ENCODE measurements around the gene TBC1D13.

Gene TBC1D13

GRCh38 chr9:128820665-128821583 lies 33.9 kb downstream of the TBC1D13 start:
- ATAC-seq (ENCODE audit: low read depth) (no peak), DNase-seq (ENCODE audit: low spot score in 2 of 2) (no peak)
- Mint-ChIP-seq H3K36me3 (peaks cover 12% of the 10 kb centered on the region), H3K9me3 (no peaks in the 10 kb centered on the region), H3K4me1 (peaks cover 15% of the 10 kb centered on the region), H3K4me3 (peak overlapping the region; percentile 45), H3K27ac (no peak overlapping the region), H3K27me3 (no peaks in the 10 kb centered on the region)

GRCh38 chr9:128821584-128822406 lies 34.7 kb downstream of the TBC1D13 start:
- Mint-ChIP-seq H3K27ac (no peak overlapping the region), H3K27me3 (no peaks in the 10 kb centered on the region), H3K36me3 (peaks cover 12% of the 10 kb centered on the region), H3K9me3 (no peaks in the 10 kb centered on the region), H3K4me3 (peak overlapping the region; percentile 45), H3K4me1 (peaks cover 15% of the 10 kb centered on the region)
- ATAC-seq (ENCODE audit: low read depth) (no peak), DNase-seq (ENCODE audit: low spot score in 2 of 2) (no peak)

- ATAC-seq (ENCODE audit: low read depth) (no peak), DNase-seq (ENCODE audit: low spot score in 2 of 2) (no peak)
- Mint-ChIP-seq H3K4me1 (peaks cover 15% of the 10 kb centered on the region), H3K27ac (no peak overlapping the region), H3K36me3 (peaks cover 16% of the 10 kb centered on the region), H3K27me3 (no peaks in the 10 kb centered on the region), H3K9me3 (no peaks in the 10 kb centered on the region), H3K4me3 (no peak overlapping the region)
Observed at GRCh38 chr9:128822407-128823042, 35.5 kb downstream of the TBC1D13 start.

GRCh38 chr9:128823362-128823902 lies 36.4 kb downstream of the TBC1D13 start:
- H3K36me3 Mint-ChIP-seq = peaks cover 16% of the 10 kb centered on the region
- H3K27me3 Mint-ChIP-seq = no peaks in the 10 kb centered on the region

GRCh38 chr9:128823903-128824406 lies 36.9 kb downstream of the TBC1D13 start:
- no peak for ATAC-seq (ENCODE audit: low read depth)
- no peak for DNase-seq (ENCODE audit: low spot score in 2 of 2)
- no peak overlapping the region for H3K27ac Mint-ChIP-seq
- peaks cover 19% of the 10 kb centered on the region for H3K4me1 Mint-ChIP-seq
- H3K36me3 Mint-ChIP-seq = peaks cover 16% of the 10 kb centered on the region
- no peak overlapping the region for H3K4me3 Mint-ChIP-seq
- no peaks in the 10 kb centered on the region for H3K9me3 Mint-ChIP-seq
- H3K27me3 Mint-ChIP-seq = no peaks in the 10 kb centered on the region

More at GRCh38 chr9:128823362-128823902, 36.4 kb downstream of the TBC1D13 start:
- no peak overlapping the region for H3K4me3 Mint-ChIP-seq
- peaks cover 15% of the 10 kb centered on the region for H3K4me1 Mint-ChIP-seq
- H3K9me3 Mint-ChIP-seq = no peaks in the 10 kb centered on the region
- DNase-seq (ENCODE audit: low spot score in 2 of 2) = no peak
- no peak for ATAC-seq (ENCODE audit: low read depth)
- no peak overlapping the region for H3K27ac Mint-ChIP-seq

- no peaks in the 10 kb centered on the region for H3K9me3 Mint-ChIP-seq
- H3K4me3 Mint-ChIP-seq = no peak overlapping the region
- H3K4me1 Mint-ChIP-seq = peaks cover 16% of the 10 kb centered on the region
Observed at GRCh38 chr9:128824911-128825310, 37.9 kb downstream of the TBC1D13 start.

GRCh38 chr9:128825923-128826700 lies 39.1 kb downstream of the TBC1D13 start:
- DNase-seq (ENCODE audit: low spot score in 2 of 2) (no peak), ATAC-seq (ENCODE audit: low read depth) (no peak)
- Mint-ChIP-seq H3K9me3 (no peaks in the 10 kb centered on the region), H3K4me3 (no peak overlapping the region), H3K4me1 (peaks cover 13% of the 10 kb centered on the region), H3K27me3 (no peaks in the 10 kb centered on the region), H3K36me3 (peaks cover 15% of the 10 kb centered on the region), H3K27ac (no peak overlapping the region)

More at GRCh38 chr9:128824911-128825310, 37.9 kb downstream of the TBC1D13 start:
- Mint-ChIP-seq H3K36me3 (peaks cover 17% of the 10 kb centered on the region), H3K27me3 (no peaks in the 10 kb centered on the region), H3K27ac (no peak overlapping the region)
- ATAC-seq (ENCODE audit: low read depth) = no peak
- no peak for DNase-seq (ENCODE audit: low spot score in 2 of 2)

GRCh38 chr9:128828267-128828666 lies 41.2 kb downstream of the TBC1D13 start:
- peak overlapping the region; percentile 98 for H3K4me3 Mint-ChIP-seq
- ATAC-seq (ENCODE audit: low read depth) = no peak
- peaks cover 9% of the 10 kb centered on the region for H3K36me3 Mint-ChIP-seq
- H3K9me3 Mint-ChIP-seq = no peaks in the 10 kb centered on the region
- H3K27me3 Mint-ChIP-seq = no peaks in the 10 kb centered on the region
- peaks cover 10% of the 10 kb centered on the region for H3K4me1 Mint-ChIP-seq
- DNase-seq (ENCODE audit: low spot score in 2 of 2) = no peak
- H3K27ac Mint-ChIP-seq = peak overlapping the region; percentile 95

- Mint-ChIP-seq H3K9me3 (no peaks in the 10 kb centered on the region), H3K4me3 (peak overlapping the region; percentile 98), H3K27ac (peak overlapping the region; percentile 95), H3K27me3 (no peaks in the 10 kb centered on the region), H3K36me3 (peaks cover 9% of the 10 kb centered on the region), H3K4me1 (peaks cover 10% of the 10 kb centered on the region)
- ATAC-seq (ENCODE audit: low read depth) (no peak), DNase-seq (ENCODE audit: low spot score in 2 of 2) (no peak)
Observed at GRCh38 chr9:128828719-128829452, 41.8 kb downstream of the TBC1D13 start.

- DNase-seq (ENCODE audit: low spot score in 2 of 2) (peak; percentile 84 to 91), ATAC-seq (ENCODE audit: low read depth) (peak; percentile 99)
- peaks cover 12% of the 10 kb centered on the region for H3K36me3 Mint-ChIP-seq
- H3K27me3 Mint-ChIP-seq = no peaks in the 10 kb centered on the region
- H3K27ac Mint-ChIP-seq = peak within 1 kb of the TSS; percentile 95
- H3K4me3 Mint-ChIP-seq = peak within 1 kb of the TSS; percentile 98
- no peaks in the 10 kb centered on the region for H3K9me3 Mint-ChIP-seq
- H3K4me1 Mint-ChIP-seq = peaks cover 10% of the 10 kb centered on the region
Observed at GRCh38 chr9:128829477-128830251, 42.6 kb downstream of the TBC1D13 start, which contains the start of gene SPOUT1. Gene SPOUT1 (minus strand): TSS chr9:128829794. CDS start chr9:128829780, 14 bp downstream.

- peaks cover 7% of the 10 kb centered on the region for H3K4me1 Mint-ChIP-seq
- no peaks in the 10 kb centered on the region for H3K27me3 Mint-ChIP-seq
- H3K27ac Mint-ChIP-seq = no peak overlapping the region
- no peak overlapping the region for H3K4me3 Mint-ChIP-seq
- no peaks in the 10 kb centered on the region for H3K9me3 Mint-ChIP-seq
- ATAC-seq (ENCODE audit: low read depth) (no peak), DNase-seq (ENCODE audit: low spot score in 2 of 2) (no peak)
- peaks cover 12% of the 10 kb centered on the region for H3K36me3 Mint-ChIP-seq
Observed at GRCh38 chr9:128833696-128834095, 46.6 kb downstream of the TBC1D13 start.

All from memory B cell (primary cell).